ENCODE results near the gene FAM83F.

DNA sequence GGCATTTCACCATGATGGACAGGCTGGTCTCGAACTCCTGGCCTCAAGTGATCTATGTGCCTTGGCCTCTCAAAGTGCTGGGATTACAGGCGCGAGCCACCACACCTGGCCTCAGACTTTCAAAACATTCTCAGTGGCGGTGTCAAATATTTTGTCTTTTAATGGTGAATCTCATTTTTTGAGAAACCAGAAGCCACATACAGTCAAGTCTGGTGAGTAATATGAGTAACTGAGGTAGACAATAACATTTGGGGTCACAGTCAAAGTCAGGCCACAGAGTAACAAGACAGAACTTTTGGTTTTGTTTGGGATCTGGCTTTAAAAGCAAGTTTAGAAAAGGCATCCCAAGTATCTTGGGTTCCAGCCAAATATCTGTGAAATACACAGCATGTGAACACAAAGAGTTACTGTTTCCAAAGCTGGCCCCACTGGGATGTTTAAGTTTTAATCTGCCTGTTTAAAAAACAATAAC lies 40.1 kb upstream of the FAM83F start:
- TF ChIP-seq, protein P1, sequence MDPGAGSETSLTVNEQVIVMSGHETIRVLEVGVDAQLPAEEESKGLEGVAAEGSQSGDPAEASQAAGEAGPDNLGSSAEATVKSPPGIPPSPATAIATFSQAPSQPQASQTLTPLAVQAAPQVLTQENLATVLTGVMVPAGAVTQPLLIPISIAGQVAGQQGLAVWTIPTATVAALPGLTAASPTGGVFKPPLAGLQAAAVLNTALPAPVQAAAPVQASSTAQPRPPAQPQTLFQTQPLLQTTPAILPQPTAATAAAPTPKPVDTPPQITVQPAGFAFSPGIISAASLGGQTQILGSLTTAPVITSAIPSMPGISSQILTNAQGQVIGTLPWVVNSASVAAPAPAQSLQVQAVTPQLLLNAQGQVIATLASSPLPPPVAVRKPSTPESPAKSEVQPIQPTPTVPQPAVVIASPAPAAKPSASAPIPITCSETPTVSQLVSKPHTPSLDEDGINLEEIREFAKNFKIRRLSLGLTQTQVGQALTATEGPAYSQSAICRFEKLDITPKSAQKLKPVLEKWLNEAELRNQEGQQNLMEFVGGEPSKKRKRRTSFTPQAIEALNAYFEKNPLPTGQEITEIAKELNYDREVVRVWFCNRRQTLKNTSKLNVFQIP (CRISPR knock-in tag; IDR thresholded peaks at IDR 0.05; ENCODE audit: borderline replicate concordance, low read depth) = no peak
- no peak for TF ChIP-seq ESRRG (CRISPR knock-in tag; IDR thresholded peaks at IDR 0.05)
